ENCODE data around the gene RAB11FIP5.
"Not testable (repeated sequence)": the region's sequence is repeated elsewhere in the genome, so short reads cannot be mapped to it uniquely, and the experiment has no call there.

Gene RAB11FIP5

GRCh38 chr2:73111073-73112025 lies 1.4 kb downstream of the RAB11FIP5 start:
- no peak for DNase-seq (ENCODE audit: low read depth)

- DNase-seq (ENCODE audit: low read depth): no peak
These were observed 2.3 kb downstream of the RAB11FIP5 start for GRCh38 chr2:73110168-73111072.

GRCh38 chr2:73109431-73110167 lies 3.1 kb downstream of the RAB11FIP5 start:
- no peak for DNase-seq (ENCODE audit: low read depth)

- no peak for DNase-seq (ENCODE audit: low read depth)
These were observed 5.4 kb downstream of the RAB11FIP5 start for GRCh38 chr2:73107211-73107926.

- no peak for DNase-seq (ENCODE audit: low read depth)
These were observed 6.0 kb downstream of the RAB11FIP5 start for GRCh38 chr2:73106791-73107190.

GRCh38 chr2:73105511-73105971 lies 7.2 kb downstream of the RAB11FIP5 start:
- no peak for DNase-seq (ENCODE audit: low read depth)

GRCh38 chr2:73104933-73105332 lies 7.8 kb downstream of the RAB11FIP5 start:
- DNase-seq (ENCODE audit: low read depth): no peak

GRCh38 chr2:73103018-73103542 lies 9.7 kb downstream of the RAB11FIP5 start:
- DNase-seq (ENCODE audit: low read depth): no peak

- DNase-seq (ENCODE audit: low read depth): no peak
These were observed 11.0 kb downstream of the RAB11FIP5 start for GRCh38 chr2:73101626-73102256.

GRCh38 chr2:73100956-73101355 lies 11.8 kb downstream of the RAB11FIP5 start:
- DNase-seq (ENCODE audit: low read depth): no peak

GRCh38 chr2:73099486-73099885 lies 13.3 kb downstream of the RAB11FIP5 start:
- no peak for DNase-seq (ENCODE audit: low read depth)

- no peak for DNase-seq (ENCODE audit: low read depth)
These were observed 16.8 kb downstream of the RAB11FIP5 start for GRCh38 chr2:73095910-73096309.

GRCh38 chr2:73093601-73094218 lies 19.0 kb downstream of the RAB11FIP5 start:
- not testable (repeated sequence) for DNase-seq (ENCODE audit: low read depth)

GRCh38 chr2:73092146-73092783 lies 20.5 kb downstream of the RAB11FIP5 start:
- DNase-seq (ENCODE audit: low read depth): no peak

GRCh38 chr2:73091696-73092095 lies 21.1 kb downstream of the RAB11FIP5 start:
- DNase-seq (ENCODE audit: low read depth): no peak

- DNase-seq (ENCODE audit: low read depth): no peak
These were observed 21.6 kb downstream of the RAB11FIP5 start for GRCh38 chr2:73091164-73091563.

- no peak for DNase-seq (ENCODE audit: low read depth)
These were observed 23.3 kb downstream of the RAB11FIP5 start for GRCh38 chr2:73089270-73090030.

GRCh38 chr2:73088703-73089102 lies 24.0 kb downstream of the RAB11FIP5 start:
- no peak for DNase-seq (ENCODE audit: low read depth)

GRCh38 chr2:73088211-73088610 lies 24.5 kb downstream of the RAB11FIP5 start:
- DNase-seq (ENCODE audit: low read depth): no peak

Measured in stimulated activated CD4-positive, alpha-beta T cell treated with anti-CD3 and anti-CD28 coated beads, Interleukin-2, amount 100 ng/mL, for 4 hours (primary cell).